Neural cell (in vitro differentiated cells): ENCODE data around the gene TOX4. TPM values are rescaled to one million over a fixed set of nuclear protein-coding genes. Genes with fewer than 3 reads are reported as not detected.

Source experiments
- H2AFZ ChIP-seq: fragments of 200-600, 300-800 bp; sonication (generic), shearing (Covaris generic); 2 replicates; pipeline ENCODE4 v1.6.0; 2014; ENCODE audit warnings: low read depth, mild to moderate bottlenecking, antibody characterized with exemption, low read length, moderate library complexity
- H3F3A ChIP-seq: fragments of 200-600 bp; shearing (Covaris generic); 2 replicates; pipeline ENCODE4 v1.6.1; 2016; ENCODE audit warnings: mild to moderate bottlenecking, moderate library complexity, mixed read lengths, antibody characterized with exemption, low read length; ENCODE audit not compliant: insufficient read depth, poor library complexity, severe bottlenecking
- H3K27ac ChIP-seq: fragments of 200-600, 300-800 bp; sonication (generic), shearing (Covaris generic); 2 replicates; pipeline ENCODE4 v1.5.1; 2014; ENCODE audit warnings: mild to moderate bottlenecking, low read length, moderate library complexity
- H3K27me3 ChIP-seq: fragments of 300-800, 200-600 bp; sonication (generic), shearing (Covaris generic); 2 replicates; pipeline ENCODE4 v1.6.0; 2014; ENCODE audit warnings: mild to moderate bottlenecking, low read depth, low read length, moderate library complexity; ENCODE audit not compliant: insufficient read depth
- H3K36me3 ChIP-seq: fragments of 300-800, 200-600 bp; sonication (generic), shearing (Covaris generic); 2 replicates; pipeline ENCODE4 v1.5.1; 2014; ENCODE audit warnings: mild to moderate bottlenecking, antibody characterized with exemption, low read length, moderate library complexity; ENCODE audit not compliant: insufficient read depth
- H3K4me2 ChIP-seq: fragments of 300-800, 200-600 bp; sonication (generic), shearing (Covaris generic); 2 replicates; pipeline ENCODE4 v1.6.0; 2014; ENCODE audit warnings: mild to moderate bottlenecking, low read length
- H3K4me3 ChIP-seq: fragments of 300-800, 200-600 bp; sonication (generic), shearing (Covaris generic); 2 replicates; pipeline ENCODE4 v1.5.1; 2014; ENCODE audit warnings: mild to moderate bottlenecking, low read length, moderate library complexity
- H3K79me2 ChIP-seq: fragments of 200-600 bp; shearing (Covaris generic); replicated peaks from 2 replicates; pipeline ENCODE4 v1.6.0; 2014; ENCODE audit warnings: mild to moderate bottlenecking, low read length, moderate library complexity; ENCODE audit not compliant: insufficient read depth
- H3K9ac ChIP-seq: fragments of 300-800, 200-600 bp; sonication (generic), shearing (Covaris generic); 2 replicates; pipeline ENCODE4 v1.6.1; 2016; ENCODE audit warnings: mild to moderate bottlenecking, low read length, mixed read lengths
- H3K9me2 ChIP-seq: fragments of 200-600 bp; shearing (Covaris generic); 2 replicates; pipeline ENCODE4 v1.6.1; 2016; ENCODE audit warnings: mild to moderate bottlenecking, low read length, mixed read lengths; ENCODE audit not compliant: insufficient read depth
- H3K9me3 ChIP-seq: fragments of 200-600, 300-800 bp; sonication (generic), shearing (Covaris generic); 2 replicates; pipeline ENCODE4 v1.6.1; 2016; ENCODE audit warnings: mild to moderate bottlenecking, mixed run types, low read length, moderate library complexity, mixed read lengths
- H4K20me1 ChIP-seq: fragments of 200-600 bp; shearing (Covaris generic); 2 replicates; pipeline ENCODE4 v1.6.1; 2016; ENCODE audit warnings: mild to moderate bottlenecking, mixed run types; ENCODE audit not compliant: insufficient read depth
- CTCF ChIP-seq: fragments of 450-650 bp; IDR thresholded peaks from 2 replicates; pipeline ENCODE4 v1.5.1; 2014; ENCODE audit warnings: antibody characterized with exemption, mild to moderate bottlenecking, moderate library complexity; ENCODE audit not compliant: poor library complexity, severe bottlenecking
- EP300 ChIP-seq: fragments of 450-650 bp; conservative IDR thresholded peaks from 2 replicates; pipeline ENCODE4 v1.6.1; 2014; ENCODE audit warnings: antibody characterized with exemption, mild to moderate bottlenecking, moderate library complexity; ENCODE audit not compliant: poor library complexity, severe bottlenecking
- EZH2 ChIP-seq: fragments of 200-600, 300-800 bp; shearing (Covaris generic), sonication (generic); IDR thresholded peaks from 2 replicates; pipeline ENCODE4 v1.6.1; 2014; ENCODE audit warnings: antibody characterized with exemption, low read length, borderline replicate concordance, mild to moderate bottlenecking; ENCODE audit not compliant: insufficient read depth, poor library complexity, severe bottlenecking
- MXI1 ChIP-seq: fragments of 450-650 bp; conservative IDR thresholded peaks from 2 replicates; pipeline ENCODE4 v1.6.1; 2014; ENCODE audit warnings: antibody characterized with exemption, mild to moderate bottlenecking; ENCODE audit not compliant: poor library complexity, severe bottlenecking
- POLR2AphosphoS5 ChIP-seq: IDR thresholded peaks from 2 replicates; pipeline ENCODE4 v1.6.1; 2012
- RAD21 ChIP-seq: fragments of 450-650 bp; conservative IDR thresholded peaks from 2 replicates; pipeline ENCODE4 v1.6.1; 2014; ENCODE audit warnings: antibody characterized with exemption, mild to moderate bottlenecking, moderate library complexity
- REST ChIP-seq: IDR thresholded peaks from 2 replicates; pipeline ENCODE4 v1.6.1; 2012; ENCODE audit warnings: borderline replicate concordance
- SMC3 ChIP-seq: fragments of 450-650 bp; conservative IDR thresholded peaks from 2 replicates; pipeline ENCODE4 v1.6.1; 2014; ENCODE audit warnings: antibody characterized with exemption, mild to moderate bottlenecking, moderate library complexity; ENCODE audit not compliant: poor library complexity
- TAF1 ChIP-seq: IDR thresholded peaks from 2 replicates; pipeline ENCODE4 v1.6.1; 2012; ENCODE audit warnings: low read depth
- polyA plus RNA-seq: library from polyadenylated mRNA; depleted of rRNA; stranded (reverse); fragments of >200 nt; gene quantifications from 2 replicates; pipeline ENCODE4 v1.2.3, GENCODE V29; 2014

TOX4 gene
- polyA plus RNA-seq, 1 donor from 2014 or later: 56.8 TPM

- H3K79me2 ChIP-seq: peaks cover 24% of the 10 kb centered on the region
- no peak overlapping the region for H3K9ac ChIP-seq
- H3F3A ChIP-seq: peaks cover 3% of the 10 kb centered on the region
- H3K27me3 ChIP-seq: no peaks in the 10 kb centered on the region
- H3K36me3 ChIP-seq: peaks cover 12% of the 10 kb centered on the region
- TF ChIP-seq SMC3: no peak
- no peak for TF ChIP-seq CTCF
- no peak for TF ChIP-seq RAD21
- TF ChIP-seq POLR2AphosphoS5: no peak
- TF ChIP-seq EP300: no peak
- TF ChIP-seq EZH2: no peak
- no peak for TF ChIP-seq MXI1
- TF ChIP-seq REST: no peak
- no peak for TF ChIP-seq TAF1
- no peaks in the 10 kb centered on the region for H3K9me2 ChIP-seq
- no peaks in the 10 kb centered on the region for H4K20me1 ChIP-seq
- H3K4me3 ChIP-seq: peak overlapping the region; percentile 32
- no peak overlapping the region for H3K4me2 ChIP-seq
- H2AFZ ChIP-seq: no peak overlapping the region
- H3K27ac ChIP-seq: no peak overlapping the region
- H3K9me3 ChIP-seq: no peaks in the 10 kb centered on the region
Observed at GRCh38 chr14:21523203-21523602, 46.2 kb downstream of the TOX4 start.

GRCh38 chr14:21524575-21525490, 47.8 kb downstream of the TOX4 start:
- peaks cover 12% of the 10 kb centered on the region for H3K36me3 ChIP-seq
- H3K79me2 ChIP-seq: peaks cover 36% of the 10 kb centered on the region
- H2AFZ ChIP-seq: no peak overlapping the region

More at GRCh38 chr14:21524575-21525490, 47.8 kb downstream of the TOX4 start:
- peak overlapping the region; percentile 88 for H3K4me2 ChIP-seq
- no peaks in the 10 kb centered on the region for H3K9me3 ChIP-seq
- H3K4me3 ChIP-seq: peak overlapping the region; percentile 88
- H3K27ac ChIP-seq: peak overlapping the region; percentile 96
- no peaks in the 10 kb centered on the region for H3K9me2 ChIP-seq
- H3F3A ChIP-seq: peaks cover 3% of the 10 kb centered on the region
- peak overlapping the region; percentile 98 for H3K9ac ChIP-seq
- TF ChIP-seq MXI1: no peak
- TF ChIP-seq TAF1: no peak
- TF ChIP-seq EZH2: no peak
- TF ChIP-seq EP300: no peak
- TF ChIP-seq REST: no peak
- TF ChIP-seq RAD21: no peak
- TF ChIP-seq POLR2AphosphoS5: no peak
- no peak for TF ChIP-seq CTCF
- no peak for TF ChIP-seq SMC3
- no peaks in the 10 kb centered on the region for H3K27me3 ChIP-seq
- H4K20me1 ChIP-seq: no peaks in the 10 kb centered on the region
